K562 (cell line): Measurements from ENCODE around the gene MEGF11. TPM values are rescaled to one million over a fixed set of nuclear protein-coding genes. Genes with fewer than 3 reads are reported as not detected.

Experiments used
- ATAC-seq: fragments of 200-7000 bp; cut with Tn5 transposase; 3 replicates; pipeline ENCODE4 v1.9.1; 2020; ENCODE audit warnings: moderate library complexity
- BruUV-seq: library from RNA; stranded (reverse); fragments of 400-500 nt; replicated peaks from 2 replicates; lab custom pipeline; 2021; lab: Mats Ljungman, UMichigan
- CTCF ChIA-PET: fragments of 300-600 bp; formaldehyde crosslinking; extraction: SDS; loops from one replicate; lab custom pipeline; 2021; ENCODE audit warnings: low intra/inter-chr PET ratio; lab: Yijun Ruan, JAX
- POLR2A ChIA-PET: fragments of 300-600, 350-650 bp; sonication (Branson Sonifier 250); formaldehyde crosslinking; extraction: SDS; loops from one replicate; lab custom pipeline; 2021; ENCODE audit warnings: antibody characterized with exemption, inconsistent platforms; lab: Yijun Ruan, JAX
- DNase-seq, 4 experiments: peaks; one replicate each; pipeline versions ENCODE4 v3.0.0 to v3.0.0-alpha.2; 2011 to 2018; ENCODE audit warnings: low spot score in 3 of 4, mixed read lengths in 3 of 4; ENCODE audit errors: extremely low read depth in 1 of 4
- FAIRE-seq: peaks from 2 replicates; lab custom pipeline; 2011; peaks lifted over from hg19 to GRCh38; lab: Jason Lieb, UNC
- H2AFZ ChIP-seq: 2 replicates; pipeline ENCODE4 v1.6.0; 2011; ENCODE audit warnings: low read depth, low read length, control low read depth, inconsistent platforms
- H3K27ac ChIP-seq: fragments of 200-600 bp; 3 replicates; pipeline ENCODE4 v1.8.0; 2011; ENCODE audit warnings: low read depth, mild to moderate bottlenecking, control low read depth, inconsistent platforms, low read length, moderate library complexity, mixed read lengths; ENCODE audit errors: extremely low read depth
- H3K27me3 ChIP-seq, 2 experiments: fragments of 300-600 bp in 1 of 2; 2 replicates in 1 of 2; 3 replicates in 1 of 2; pipeline versions ENCODE4 v1.6.0 to v1.8.0; 2011; ENCODE audit warnings: inconsistent platforms in 2 of 2, low read length in 2 of 2, mild to moderate bottlenecking in 1 of 2, mixed read lengths in 1 of 2, moderate library complexity in 1 of 2; ENCODE audit not compliant: control insufficient read depth in 2 of 2, insufficient read depth in 2 of 2
- H3K36me3 ChIP-seq: fragments of 300-600 bp; 3 replicates; pipeline ENCODE4 v1.8.0; 2011; ENCODE audit warnings: mild to moderate bottlenecking, low read length, inconsistent platforms; ENCODE audit not compliant: control insufficient read depth, insufficient read depth
- H3K4me1 ChIP-seq, 2 experiments: fragments of 200-600 bp in 1 of 2; replicated peaks in 1 of 2; 2 replicates in 1 of 2; 3 replicates in 1 of 2; pipeline versions ENCODE4 v1.5.1 to v1.8.0; 2011; ENCODE audit warnings: inconsistent platforms in 2 of 2, low read length in 2 of 2, mild to moderate bottlenecking in 1 of 2, mixed read lengths in 1 of 2, moderate library complexity in 1 of 2; ENCODE audit not compliant: control insufficient read depth in 2 of 2, insufficient read depth in 2 of 2
- H3K4me2 ChIP-seq: 2 replicates; pipeline ENCODE4 v1.6.1; 2011; ENCODE audit warnings: low read length, control low read depth, inconsistent platforms, mixed read lengths; ENCODE audit not compliant: insufficient read depth
- H3K4me3 ChIP-seq: fragments of 200-600 bp; sonication (generic), shearing (Covaris generic); 2 replicates; pipeline ENCODE4 v1.5.1; 2016; ENCODE audit warnings: control low read depth, inconsistent platforms
- H3K79me2 ChIP-seq: fragments of 200-600 bp; 3 replicates; pipeline ENCODE4 v1.8.0; 2011; ENCODE audit warnings: low read length, inconsistent platforms; ENCODE audit not compliant: control insufficient read depth, insufficient read depth
- H3K9ac ChIP-seq, 2 experiments: 2 replicates each; pipeline versions ENCODE4 v1.6.0 to v1.6.1; 2011; ENCODE audit warnings: low read depth in 2 of 2, low read length in 2 of 2, control low read depth in 1 of 2, inconsistent platforms in 1 of 2, mild to moderate bottlenecking in 1 of 2, mixed read lengths in 1 of 2; ENCODE audit not compliant: insufficient read depth in 1 of 2
- H3K9me1 ChIP-seq: one replicate; pipeline ENCODE4 v1.6.0; 2011; ENCODE audit warnings: inconsistent platforms, mild to moderate bottlenecking, low read length, moderate library complexity; ENCODE audit not compliant: control insufficient read depth, insufficient read depth
- H3K9me3 ChIP-seq: replicated peaks from 2 replicates; pipeline ENCODE4 v1.5.1; 2011; ENCODE audit warnings: low read depth, low read length, inconsistent platforms; ENCODE audit not compliant: control insufficient read depth, insufficient read depth
- H4K20me1 ChIP-seq: replicated peaks from 2 replicates; pipeline ENCODE4 v1.6.1; 2011; ENCODE audit warnings: low read length, inconsistent platforms, mixed read lengths; ENCODE audit not compliant: control insufficient read depth, insufficient read depth
- ELF2 ChIP-seq: fragments of 250-450 bp; sonication (Bioruptor Pico); IDR thresholded peaks from 2 replicates; pipeline ENCODE4 v1.5.0; 2021; ENCODE audit warnings: mild to moderate bottlenecking
- EP300 ChIP-seq: IDR thresholded peaks from 2 replicates; pipeline ENCODE4 v1.6.1; 2012; ENCODE audit warnings: low read length, improper control_type of control experiment
- FOXJ3 ChIP-seq: sonication (generic); formaldehyde crosslinking; IDR thresholded peaks from 2 replicates; pipeline ENCODE4 v1.4.0; 2020; ENCODE audit warnings: mild to moderate bottlenecking, missing genetic modification reagents
- HOXB6 ChIP-seq: fragments of 250-450 bp; sonication (Bioruptor Pico); IDR thresholded peaks from 2 replicates; pipeline ENCODE4 v1.5.1; 2022; ENCODE audit warnings: mild to moderate bottlenecking, borderline replicate concordance
- MITF ChIP-seq: IDR thresholded peaks from 2 replicates; pipeline ENCODE4 v1.6.1; 2014; ENCODE audit warnings: antibody characterized with exemption
- WGBS: fragments of 100-300 bp; shearing (Covaris generic); methylation state at CpG from one replicate; pipeline ENCODE4 v1.1.6; 2016; ENCODE audit warnings: low coverage, mixed read lengths; ENCODE audit not compliant: insufficient coverage; ENCODE audit errors: missing lambda C conversion rate; 5-methylcytosine and 5-hydroxymethylcytosine counted together
- in situ Hi-C: fragments of 300-500 bp; cut with MboI; formaldehyde crosslinking; loops from 4 replicates; pipeline ENCODE4 v1.15.0; 2018; ENCODE audit warnings: inconsistent platforms, mixed read lengths
- intact Hi-C: fragments of 100-400 bp; cut with micrococcal nuclease; formaldehyde crosslinking; loops from 2 replicates; pipeline ENCODE4 v1.14.2; 2022
- polyA plus RNA-seq, 8 experiments: library from polyadenylated mRNA; depleted of rRNA in 4 of 8; stranded (reverse) in 5 of 8; unstranded in 3 of 8; fragments of >200 nt; fragmentation: Nextera tagmentation in 2 of 8; fragmentation: Illumina TruSeq in 1 of 8; extraction: Ambion mirVana in 2 of 8; extraction: Trizol in 1 of 8; gene quantifications; 2 replicates each; pipeline versions ENCODE4 v1.2.1 to v1.2.3, GENCODE V29; 2011 to 2014; ENCODE audit warnings: inconsistent platforms in 1 of 8, missing spikeins in 1 of 8
- total RNA-seq, 7 experiments: library from RNA; depleted of rRNA in 6 of 7; stranded (reverse); fragments of >200 nt in 6 of 7; fragmentation: Illumina TruSeq in 2 of 7; extraction: Trizol in 2 of 7; gene quantifications; 2 replicates each; pipeline versions ENCODE4 v1.2.1 to v1.2.3, GENCODE V29; 2011 to 2021; ENCODE audit warnings: low replicate concordance in 1 of 7

MEGF11 gene
- total and polyA plus RNA-seq, 9 of the 15 experiments (the other 6 are each of a cell fraction or from before 2014, with no cell fraction given), result 0.06 to 0.23 (median 0.20) TPM; not detected in 6

- ChIA-PET CTCF (no interaction called here), POLR2A (no interaction called here)
- intact Hi-C loops, result no loop called here
- WGBS, result 78% methylated on average over 2 of the region's 3 CpGs
- Histone ChIP-seq H3K79me2 (no peaks in the 10 kb centered on the region), H3K36me3 (no peaks in the 10 kb centered on the region), H3K9ac (no peak overlapping the region), H3K4me2 (no peak overlapping the region), H3K9me3 (no peaks in the 10 kb centered on the region), H4K20me1 (no peaks in the 10 kb centered on the region; the same call in 1 of the 2 replicates), H3K9me1 (no peaks in the 10 kb centered on the region), H2AFZ (no peak overlapping the region), H3K27ac (no peak overlapping the region), H3K4me1 (peaks cover 0 to 11% of the 10 kb centered on the region in 2 experiments; a peak in 3 of 5 replicates), H3K27me3 (no peaks in the 10 kb centered on the region), H3K4me3 (no peak overlapping the region)
- ATAC-seq, result no peak
- in situ Hi-C loops, result no loop called here
- no peak for DNase-seq
- FAIRE-seq, result no peak
- TF ChIP-seq ELF2 (CRISPR knock-in tag), result no peak
- no peak for TF ChIP-seq EP300
- TF ChIP-seq HOXB6 (CRISPR knock-in tag), result no peak
- no peak for TF ChIP-seq FOXJ3
- no peak for TF ChIP-seq MITF
- no TSS peak for BruUV-seq
These were observed 329.5 kb downstream of the MEGF11 start for GRCh38 chr15:65924004-65924403.
